LNCAP (cell line): ENCODE measurements around the gene SLC35G1.

ENCODE experiments used
- CTCF ChIP-seq: fragments of 450-650 bp; IDR thresholded peaks from 2 replicates; pipeline ENCODE4 v1.5.1; 2017; ENCODE audit warnings: mild to moderate bottlenecking

Gene SLC35G1

GRCh38 chr10:93941606-93942005, 47.8 kb downstream of the SLC35G1 start:
- TF ChIP-seq CTCF: no peak

GRCh38 chr10:93945819-93946218, 52.0 kb downstream of the SLC35G1 start:
- TF ChIP-seq CTCF: no peak

GRCh38 chr10:93947055-93947454, 53.3 kb downstream of the SLC35G1 start:
- no peak for TF ChIP-seq CTCF

GRCh38 chr10:93947524-93947923, 53.7 kb downstream of the SLC35G1 start:
- no peak for TF ChIP-seq CTCF

- TF ChIP-seq CTCF: no peak
Measured at GRCh38 chr10:93951905-93952304, 58.1 kb downstream of the SLC35G1 start.
